ENCODE measurements around the gene KIF5B. TPM values are rescaled to one million over a fixed set of nuclear protein-coding genes. Genes with fewer than 3 reads are reported as not detected.

The KIF5B gene
- total and polyA plus RNA-seq, 9 of the 15 experiments (the other 6 are each of a cell fraction or from before 2014, with no cell fraction given): 24.4 to 94.4 (median 68.9) TPM

- Histone ChIP-seq H3K27ac (ENCODE audit: extremely low read depth, low read depth, low read length) (no peak overlapping the region), H3K4me3 (no peak overlapping the region), H3K9ac (ENCODE audit: insufficient read depth in 1 of 2, low read depth in 2 of 2, low read length in 2 of 2) (no peak overlapping the region), H3K4me1 (replicated peaks in 1 of 2; ENCODE audit: control insufficient read depth in 2 of 2, insufficient read depth in 2 of 2, low read length in 2 of 2) (no peaks in the 10 kb centered on the region), H3K4me2 (ENCODE audit: insufficient read depth, low read length) (no peak overlapping the region), H4K20me1 (replicated peaks; ENCODE audit: control insufficient read depth, insufficient read depth, low read length) (no peaks in the 10 kb centered on the region; the same call in 1 of the 2 replicates), H3K79me2 (ENCODE audit: control insufficient read depth, insufficient read depth, low read length) (no peaks in the 10 kb centered on the region), H3K9me3 (replicated peaks; ENCODE audit: control insufficient read depth, insufficient read depth, low read depth, low read length) (no peaks in the 10 kb centered on the region), H2AFZ (ENCODE audit: low read depth, low read length) (peak overlapping the region; percentile 47; the same call in 1 of the 2 replicates), H3K36me3 (ENCODE audit: control insufficient read depth, insufficient read depth, low read length) (no peaks in the 10 kb centered on the region), H3K9me1 (ENCODE audit: control insufficient read depth, insufficient read depth, low read length) (no peaks in the 10 kb centered on the region), H3K27me3 (ENCODE audit: control insufficient read depth in 2 of 2, insufficient read depth in 2 of 2, low read length in 2 of 2) (no peaks in the 10 kb centered on the region)
- POLR2A ChIA-PET: no interaction called here
- WGBS (ENCODE audit: insufficient coverage, low coverage, missing lambda C conversion rate): 43% methylated on average over 6 of the region's 6 CpGs
- FAIRE-seq (no peak), ATAC-seq (no peak), DNase-seq (ENCODE audit: extremely low read depth in 1 of 4, low spot score in 3 of 4) (no peak)
- no TSS peak for BruUV-seq (replicated peaks)
- intact Hi-C loops (cut with micrococcal nuclease) (no loop called here), in situ Hi-C loops (cut with MboI) (no loop called here)
- CTCF ChIA-PET (ENCODE audit: low intra/inter-chr PET ratio): no interaction called here
- TF ChIP-seq ZNF764 (CRISPR knock-in tag; IDR thresholded peaks at IDR 0.05; ENCODE audit: low read depth): no peak
- TF ChIP-seq ZNF121 (CRISPR knock-in tag; conservative IDR thresholded peaks at IDR 0.05): no peak
- TF ChIP-seq ELF1 (tag; IDR thresholded peaks at IDR 0.05): no peak
- TF ChIP-seq SLC30A9 (CRISPR knock-in tag; IDR thresholded peaks at IDR 0.05): no peak
These were observed 61.3 kb downstream of the KIF5B start for GRCh38 chr10:31994926-31995325.

- intact Hi-C loops (cut with micrococcal nuclease): no loop called here
- no TSS peak for BruUV-seq (replicated peaks)
- POLR2A ChIA-PET: no interaction called here
- TF ChIP-seq ZBTB40 (IDR thresholded peaks at IDR 0.05) (no peak), ZBTB40 (CRISPR knock-in tag; IDR thresholded peaks at IDR 0.05) (no peak), ZNF324 (CRISPR knock-in tag; IDR thresholded peaks at IDR 0.05) (no peak), ASH1L (IDR thresholded peaks at IDR 0.05; ENCODE audit: borderline replicate concordance, low read depth, partially characterized antibody) (no peak), NCOA1 (IDR thresholded peaks at IDR 0.05; ENCODE audit: low read depth) (no peak)
These were observed 65.3 kb downstream of the KIF5B start for GRCh38 chr10:31990937-31991336.

More at GRCh38 chr10:31990937-31991336, 65.3 kb downstream of the KIF5B start:
- Histone ChIP-seq H3K4me1 (replicated peaks in 1 of 2; ENCODE audit: control insufficient read depth in 2 of 2, insufficient read depth in 2 of 2, low read length in 2 of 2) (no peaks in the 10 kb centered on the region), H4K20me1 (replicated peaks; ENCODE audit: control insufficient read depth, insufficient read depth, low read length) (no peaks in the 10 kb centered on the region; the same call in 1 of the 2 replicates), H2AFZ (ENCODE audit: low read depth, low read length) (no peak overlapping the region), H3K4me3 (no peak overlapping the region), H3K4me2 (ENCODE audit: insufficient read depth, low read length) (no peak overlapping the region), H3K9me1 (ENCODE audit: control insufficient read depth, insufficient read depth, low read length) (no peaks in the 10 kb centered on the region), H3K27me3 (ENCODE audit: control insufficient read depth in 2 of 2, insufficient read depth in 2 of 2, low read length in 2 of 2) (no peaks in the 10 kb centered on the region), H3K79me2 (ENCODE audit: control insufficient read depth, insufficient read depth, low read length) (no peaks in the 10 kb centered on the region), H3K9ac (ENCODE audit: insufficient read depth in 1 of 2, low read depth in 2 of 2, low read length in 2 of 2) (no peak overlapping the region), H3K9me3 (replicated peaks; ENCODE audit: control insufficient read depth, insufficient read depth, low read depth, low read length) (no peaks in the 10 kb centered on the region), H3K36me3 (ENCODE audit: control insufficient read depth, insufficient read depth, low read length) (no peaks in the 10 kb centered on the region), H3K27ac (ENCODE audit: extremely low read depth, low read depth, low read length) (no peak overlapping the region)
- no peak for FAIRE-seq
- in situ Hi-C loops (cut with MboI): no loop called here
- CTCF ChIA-PET (ENCODE audit: low intra/inter-chr PET ratio): no interaction called here
- no peak for DNase-seq (ENCODE audit: extremely low read depth in 1 of 4, low spot score in 3 of 4)
- no peak for ATAC-seq

Measured in K562 (cell line).